Glutamatergic neuron (in vitro differentiated cells): ENCODE data around the gene SGTB. TPM values are rescaled to one million over a fixed set of nuclear protein-coding genes. Genes with fewer than 3 reads are reported as not detected.
"Not testable (repeated sequence)": the region's sequence is repeated elsewhere in the genome, so short reads cannot be mapped to it uniquely, and the experiment has no call there.

Experiments used
- DNase-seq: peaks from one replicate; pipeline ENCODE4 v3.0.0; 2022
- H3K27ac Mint-ChIP-seq: one replicate; pipeline ENCODE4 v1.8.0; 2020; ENCODE audit warnings: mild to moderate bottlenecking, mixed read lengths, inconsistent platforms; ENCODE audit not compliant: unreplicated experiment
- H3K27me3 Mint-ChIP-seq: one replicate; pipeline ENCODE4 v1.8.0; 2020; ENCODE audit warnings: mild to moderate bottlenecking, moderate library complexity, mixed read lengths, inconsistent platforms; ENCODE audit not compliant: unreplicated experiment
- H3K36me3 Mint-ChIP-seq: one replicate; pipeline ENCODE4 v1.8.0; 2020; ENCODE audit warnings: mild to moderate bottlenecking, mixed read lengths, inconsistent platforms; ENCODE audit not compliant: unreplicated experiment
- H3K4me1 Mint-ChIP-seq: one replicate; pipeline ENCODE4 v1.8.0; 2020; ENCODE audit warnings: mild to moderate bottlenecking, low read depth, mixed read lengths, inconsistent platforms; ENCODE audit not compliant: unreplicated experiment
- H3K4me3 Mint-ChIP-seq: one replicate; pipeline ENCODE4 v1.8.0; 2020; ENCODE audit warnings: mild to moderate bottlenecking, mixed read lengths, inconsistent platforms; ENCODE audit not compliant: unreplicated experiment
- H3K9me3 Mint-ChIP-seq: one replicate; pipeline ENCODE4 v1.8.0; 2020; ENCODE audit warnings: mild to moderate bottlenecking, moderate library complexity, mixed read lengths, inconsistent platforms; ENCODE audit not compliant: unreplicated experiment
- total RNA-seq: library from RNA; stranded (reverse); fragmentation: NEBNext Ultra II Directional; extraction: Animal tissue kit (Norgen Biotek cat#: 25700); gene quantifications from one replicate; pipeline ENCODE4 v1.2.1, GENCODE V29; 2021; ENCODE audit not compliant: unreplicated experiment
- TF ChIP-seq, protein P1 (sequence below): fragments of 200-600 bp; sonication (generic); IDR thresholded peaks from one replicate; pipeline ENCODE4 v1.5.0; 2021; ENCODE audit not compliant: partially characterized antibody, unreplicated experiment

Gene SGTB
- total RNA-seq, 1 donor from 2014 or later, result 33.2 TPM

DNA sequence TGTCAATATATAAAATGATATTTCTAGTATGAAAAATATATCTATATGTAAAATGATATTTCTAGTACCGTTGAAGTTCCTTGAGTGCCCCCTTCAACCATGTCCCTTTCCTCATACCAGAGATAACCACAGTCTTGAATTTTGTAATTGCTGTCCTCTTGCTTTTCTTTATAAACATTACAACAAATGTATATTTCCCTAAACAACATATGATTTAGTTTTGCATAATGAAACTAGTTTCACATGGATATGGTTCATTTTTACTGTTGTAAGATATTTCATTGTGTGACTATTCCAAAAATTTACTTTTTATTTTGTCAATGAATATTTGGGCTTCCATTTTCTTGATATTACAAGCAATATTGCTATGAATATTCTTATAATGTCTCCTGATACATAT is 14.1 kb upstream of the SGTB start:
- Mint-ChIP-seq H3K4me3 (no peak overlapping the region), H3K4me1 (peaks cover 4% of the 10 kb centered on the region), H3K27ac (no peak overlapping the region), H3K36me3 (no peaks in the 10 kb centered on the region), H3K9me3 (peaks cover 4% of the 10 kb centered on the region), H3K27me3 (peaks cover 2% of the 10 kb centered on the region)
- TF ChIP-seq, protein P1, sequence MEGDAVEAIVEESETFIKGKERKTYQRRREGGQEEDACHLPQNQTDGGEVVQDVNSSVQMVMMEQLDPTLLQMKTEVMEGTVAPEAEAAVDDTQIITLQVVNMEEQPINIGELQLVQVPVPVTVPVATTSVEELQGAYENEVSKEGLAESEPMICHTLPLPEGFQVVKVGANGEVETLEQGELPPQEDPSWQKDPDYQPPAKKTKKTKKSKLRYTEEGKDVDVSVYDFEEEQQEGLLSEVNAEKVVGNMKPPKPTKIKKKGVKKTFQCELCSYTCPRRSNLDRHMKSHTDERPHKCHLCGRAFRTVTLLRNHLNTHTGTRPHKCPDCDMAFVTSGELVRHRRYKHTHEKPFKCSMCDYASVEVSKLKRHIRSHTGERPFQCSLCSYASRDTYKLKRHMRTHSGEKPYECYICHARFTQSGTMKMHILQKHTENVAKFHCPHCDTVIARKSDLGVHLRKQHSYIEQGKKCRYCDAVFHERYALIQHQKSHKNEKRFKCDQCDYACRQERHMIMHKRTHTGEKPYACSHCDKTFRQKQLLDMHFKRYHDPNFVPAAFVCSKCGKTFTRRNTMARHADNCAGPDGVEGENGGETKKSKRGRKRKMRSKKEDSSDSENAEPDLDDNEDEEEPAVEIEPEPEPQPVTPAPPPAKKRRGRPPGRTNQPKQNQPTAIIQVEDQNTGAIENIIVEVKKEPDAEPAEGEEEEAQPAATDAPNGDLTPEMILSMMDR, result no peak
- DNase-seq, result no peak

DNA sequence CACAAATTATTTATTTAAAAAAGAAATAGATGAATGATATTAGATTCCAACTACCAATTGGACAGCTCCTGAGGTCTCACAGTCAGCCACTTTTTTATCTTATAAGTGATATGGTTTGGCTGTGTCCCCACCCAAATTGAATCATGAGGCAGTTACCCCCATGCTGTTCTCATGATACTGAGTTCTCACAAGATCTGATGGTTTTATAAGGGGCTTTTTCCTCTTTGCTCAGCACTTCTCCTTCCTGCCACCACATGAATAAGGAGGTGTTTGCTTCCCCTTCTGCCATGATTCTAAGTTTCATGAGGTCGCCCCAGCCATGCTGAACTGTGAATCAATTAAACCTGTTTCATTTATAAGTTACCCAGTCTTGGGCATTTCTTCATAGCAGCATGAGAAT is 13.0 kb upstream of the SGTB start:
- no peak for DNase-seq
- Mint-ChIP-seq H3K36me3 (no peaks in the 10 kb centered on the region), H3K27ac (no peak overlapping the region), H3K27me3 (peaks cover 2% of the 10 kb centered on the region), H3K9me3 (peaks cover 4% of the 10 kb centered on the region), H3K4me1 (peaks cover 4% of the 10 kb centered on the region), H3K4me3 (no peak overlapping the region)
- TF ChIP-seq, protein P1, result no peak

DNA sequence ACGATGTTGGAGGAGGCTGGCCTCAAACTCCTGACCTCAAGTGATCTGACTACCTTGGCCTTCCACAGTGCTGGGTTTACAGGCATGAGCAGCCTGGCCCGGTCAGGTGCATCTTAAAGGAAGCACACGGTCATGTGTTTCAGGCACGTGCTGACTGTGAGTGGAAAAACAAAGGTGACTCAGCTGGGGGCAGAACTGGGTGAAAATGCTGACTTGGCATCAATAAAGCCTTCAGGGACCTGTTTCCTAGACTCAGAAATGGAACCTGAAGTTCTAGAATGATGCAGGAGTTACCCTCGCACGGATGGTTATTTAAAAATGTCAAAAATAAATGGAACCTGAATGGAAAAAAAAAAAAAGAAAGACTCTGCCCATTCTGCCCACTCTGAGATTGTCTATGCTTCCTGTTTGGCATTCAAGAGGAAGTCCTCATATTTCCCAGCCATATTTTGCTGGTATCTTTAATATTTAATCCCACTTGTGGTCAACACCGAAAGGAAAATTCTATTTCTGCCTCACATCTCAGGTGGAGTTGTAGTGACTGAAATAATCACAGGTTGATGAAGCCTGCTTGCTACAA is 12.4 kb upstream of the SGTB start:
- H3K4me3 Mint-ChIP-seq, H3K36me3 Mint-ChIP-seq, H3K9me3 Mint-ChIP-seq, DNase-seq, H3K27ac Mint-ChIP-seq, H3K4me1 Mint-ChIP-seq, H3K27me3 Mint-ChIP-seq: not testable (repeated sequence)

DNA sequence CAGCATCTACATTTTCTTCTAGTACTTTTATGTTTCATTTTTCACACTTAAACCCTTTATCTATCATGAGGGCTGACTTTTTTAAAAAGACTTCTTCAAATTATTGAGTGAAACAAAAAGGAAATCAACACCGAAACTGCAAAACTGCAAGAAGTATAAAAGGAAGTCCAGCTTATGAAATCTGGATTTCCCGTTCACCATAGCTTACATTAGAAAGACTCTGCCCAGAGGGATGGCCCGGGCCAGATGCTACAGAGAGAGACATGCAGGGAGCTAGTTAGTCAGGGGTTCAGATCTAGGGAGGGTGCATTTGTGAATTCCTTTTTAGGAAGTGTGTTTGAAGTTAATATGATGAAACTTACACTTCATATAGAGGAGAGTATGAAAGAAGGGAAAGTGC is 10.1 kb upstream of the SGTB start:
- not testable (repeated sequence) for DNase-seq, H3K4me1 Mint-ChIP-seq, H3K27me3 Mint-ChIP-seq, H3K9me3 Mint-ChIP-seq, H3K36me3 Mint-ChIP-seq, H3K27ac Mint-ChIP-seq, H3K4me3 Mint-ChIP-seq

DNA sequence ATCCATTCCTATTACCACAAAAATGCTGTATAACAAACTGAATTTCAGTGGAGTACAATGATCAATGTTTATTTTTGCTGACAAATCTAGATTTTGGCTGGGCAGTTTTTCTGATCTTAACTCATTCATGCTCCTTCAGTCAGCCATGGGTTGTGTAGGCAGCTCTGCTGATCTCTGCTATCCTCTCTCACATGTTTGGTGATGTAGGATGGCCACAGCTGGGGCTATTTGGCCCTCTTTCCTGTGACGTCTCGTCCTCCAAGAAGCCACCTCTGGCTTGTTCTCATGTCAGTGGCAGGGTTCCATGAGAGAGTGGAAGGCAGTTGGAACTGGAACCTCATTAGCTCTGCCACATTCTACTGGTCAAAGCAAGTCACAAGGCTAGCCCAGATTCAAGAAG is 9.0 kb upstream of the SGTB start:
- no peak overlapping the region for H3K4me3 Mint-ChIP-seq
- TF ChIP-seq, protein P1, result no peak
- peaks cover 2% of the 10 kb centered on the region for H3K9me3 Mint-ChIP-seq
- peaks cover 2% of the 10 kb centered on the region for H3K27me3 Mint-ChIP-seq
- no peak overlapping the region for H3K27ac Mint-ChIP-seq
- DNase-seq, result no peak
- no peaks in the 10 kb centered on the region for H3K4me1 Mint-ChIP-seq
- H3K36me3 Mint-ChIP-seq, result no peaks in the 10 kb centered on the region

DNA sequence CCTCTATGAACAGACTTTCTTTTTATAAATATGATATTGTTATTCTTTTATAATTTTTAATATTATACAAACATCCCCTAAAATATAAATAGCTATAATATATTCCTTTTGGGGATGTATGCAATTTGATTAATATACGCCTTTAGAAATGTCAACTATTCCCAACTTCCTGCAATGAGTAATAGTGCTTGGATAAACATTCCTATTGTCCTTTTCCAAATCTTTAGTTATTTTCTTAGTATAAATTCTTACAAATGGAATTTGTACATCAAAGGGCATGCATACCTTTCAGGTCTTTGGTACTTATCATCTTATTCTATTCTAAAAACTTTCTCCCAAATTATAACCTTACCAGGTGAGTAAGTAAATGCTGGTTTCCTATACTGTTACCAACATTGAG is 6.3 kb upstream of the SGTB start:
- TF ChIP-seq, protein P1, result no peak
- DNase-seq, result no peak
- Mint-ChIP-seq H3K36me3 (peaks cover under 1% of the 10 kb centered on the region), H3K4me3 (no peak overlapping the region), H3K27ac (no peak overlapping the region), H3K9me3 (peaks cover 4% of the 10 kb centered on the region), H3K4me1 (peaks cover 5% of the 10 kb centered on the region), H3K27me3 (no peaks in the 10 kb centered on the region)
